Gastroesophageal sphincter (tissue), 4 donors: ENCODE data around the gene CHD1. TPM values are rescaled to one million over a fixed set of nuclear protein-coding genes. Genes with fewer than 3 reads are reported as not detected.
"Not testable (repeated sequence)": the region's sequence is repeated elsewhere in the genome, so short reads cannot be mapped to it uniquely, and the experiment has no call there.

ENCODE experiments used
- ATAC-seq: fragments of 150-250 bp; one replicate; pipeline ENCODE4 v1.9.1; 2016; ENCODE audit warnings: mild to moderate bottlenecking, moderate library complexity
- H3K27ac ChIP-seq, 4 donors: fragments of 200-600 bp; sonication (generic) in 3 of 4; 1 replicate in 3 of 4; 2 replicates in 1 of 4; pipeline ENCODE4 v1.5.1; 2016 to 2019
- H3K27me3 ChIP-seq: fragments of 200-600 bp; sonication (generic); one replicate; pipeline ENCODE4 v1.5.1; 2019
- H3K36me3 ChIP-seq, 2 donors: fragments of 200-600 bp; sonication (generic); one replicate each; pipeline ENCODE4 v1.5.1; 2019; ENCODE audit warnings: control low read depth in 1 of 2
- H3K4me1 ChIP-seq, 3 donors: fragments of 200-600 bp; sonication (generic); 1 replicate in 2 of 3; 2 replicates in 1 of 3; pipeline ENCODE4 v1.5.1; 2016 to 2019; ENCODE audit warnings: control low read depth in 2 of 3
- H3K4me3 ChIP-seq, 2 donors: fragments of 200-600 bp; sonication (generic); one replicate each; pipeline ENCODE4 v1.5.1; 2019; ENCODE audit warnings: mild to moderate bottlenecking in 1 of 2, moderate library complexity in 1 of 2
- H3K9me3 ChIP-seq, 3 donors: fragments of 200-600 bp; sonication (generic); one replicate each; pipeline ENCODE4 v1.5.1; 2017 to 2019; ENCODE audit warnings: control low read depth in 2 of 3
- EP300 ChIP-seq: sonication (generic); formaldehyde crosslinking; IDR thresholded peaks from one replicate; pipeline ENCODE4 v1.6.1; 2017; ENCODE audit warnings: antibody characterized with exemption, mild to moderate bottlenecking
- POLR2A ChIP-seq, 2 donors: fragments of 450-650 bp; IDR thresholded peaks; one replicate each; pipeline ENCODE4 v1.6.1; 2017; ENCODE audit warnings: antibody characterized with exemption in 2 of 2, mild to moderate bottlenecking in 2 of 2, moderate library complexity in 1 of 2
- POLR2AphosphoS5 ChIP-seq: sonication (generic); formaldehyde crosslinking; IDR thresholded peaks from one replicate; pipeline ENCODE4 v1.6.1; 2017; ENCODE audit warnings: antibody characterized with exemption
- WGBS, 2 donors: methylation state at CpG; one replicate each; pipeline ENCODE4 v1.1.5; 2018; ENCODE audit warnings: low coverage in 1 of 2; 5-methylcytosine and 5-hydroxymethylcytosine counted together
- total RNA-seq, 4 donors: library from RNA; depleted of rRNA; stranded (reverse); fragments of >200 nt; gene quantifications; one replicate each; pipeline ENCODE4 v1.1.0, GENCODE V29; 2016
- TF ChIP-seq, protein P1 (sequence below), 4 experiments: fragments of 200-600 bp in 2 of 4; fragments of 450-650 bp in 2 of 4; sonication (generic) in 1 of 4; IDR thresholded peaks; one replicate each; pipeline ENCODE4 v1.5.1; 2017 to 2019; ENCODE audit warnings: antibody characterized with exemption in 4 of 4, mild to moderate bottlenecking in 2 of 4, moderate library complexity in 2 of 4

Gene CHD1
- total RNA-seq, 4 donors from 2014 or later, result 22.7 to 58.1 (median 48.2) TPM

DNA sequence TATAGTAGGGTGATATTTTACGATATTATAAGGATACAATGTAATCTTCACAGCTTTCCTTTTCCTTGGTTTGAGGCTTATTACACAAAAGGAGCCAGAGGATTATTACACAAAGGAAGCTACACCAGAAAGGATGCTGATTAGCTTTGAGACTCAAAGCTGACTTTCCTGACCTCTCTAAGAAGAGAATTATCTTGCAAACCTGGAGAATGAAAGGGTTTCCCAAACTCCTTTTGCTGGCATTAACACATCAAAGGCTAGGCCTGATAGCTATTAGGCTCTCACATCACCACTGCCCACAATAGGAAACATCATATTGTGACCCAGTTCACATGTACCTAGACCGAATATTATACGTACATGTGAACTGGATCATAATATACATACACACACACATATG lies 34.2 kb upstream of the CHD1 start:
- TF ChIP-seq EP300 (no peak), POLR2AphosphoS5 (no peak), POLR2A (IDR thresholded peaks at IDR 0.05) (no peak)
- TF ChIP-seq, protein P1, sequence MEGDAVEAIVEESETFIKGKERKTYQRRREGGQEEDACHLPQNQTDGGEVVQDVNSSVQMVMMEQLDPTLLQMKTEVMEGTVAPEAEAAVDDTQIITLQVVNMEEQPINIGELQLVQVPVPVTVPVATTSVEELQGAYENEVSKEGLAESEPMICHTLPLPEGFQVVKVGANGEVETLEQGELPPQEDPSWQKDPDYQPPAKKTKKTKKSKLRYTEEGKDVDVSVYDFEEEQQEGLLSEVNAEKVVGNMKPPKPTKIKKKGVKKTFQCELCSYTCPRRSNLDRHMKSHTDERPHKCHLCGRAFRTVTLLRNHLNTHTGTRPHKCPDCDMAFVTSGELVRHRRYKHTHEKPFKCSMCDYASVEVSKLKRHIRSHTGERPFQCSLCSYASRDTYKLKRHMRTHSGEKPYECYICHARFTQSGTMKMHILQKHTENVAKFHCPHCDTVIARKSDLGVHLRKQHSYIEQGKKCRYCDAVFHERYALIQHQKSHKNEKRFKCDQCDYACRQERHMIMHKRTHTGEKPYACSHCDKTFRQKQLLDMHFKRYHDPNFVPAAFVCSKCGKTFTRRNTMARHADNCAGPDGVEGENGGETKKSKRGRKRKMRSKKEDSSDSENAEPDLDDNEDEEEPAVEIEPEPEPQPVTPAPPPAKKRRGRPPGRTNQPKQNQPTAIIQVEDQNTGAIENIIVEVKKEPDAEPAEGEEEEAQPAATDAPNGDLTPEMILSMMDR (IDR thresholded peaks at IDR 0.05), result no peak
- no peaks in the 10 kb centered on the region for H3K36me3 ChIP-seq
- peaks cover 0 to 7% (median 0%) of the 10 kb centered on the region in 3 donors for H3K9me3 ChIP-seq
- H3K27ac ChIP-seq, result no peak overlapping the region
- WGBS, 2 donors, result 68 to 71% methylated on average over 3 of the region's 3 CpGs
- H3K4me3 ChIP-seq, result no peak overlapping the region
- H3K4me1 ChIP-seq, result no peaks in the 10 kb centered on the region
- H3K27me3 ChIP-seq, result no peaks in the 10 kb centered on the region
- ATAC-seq, result no peak

DNA sequence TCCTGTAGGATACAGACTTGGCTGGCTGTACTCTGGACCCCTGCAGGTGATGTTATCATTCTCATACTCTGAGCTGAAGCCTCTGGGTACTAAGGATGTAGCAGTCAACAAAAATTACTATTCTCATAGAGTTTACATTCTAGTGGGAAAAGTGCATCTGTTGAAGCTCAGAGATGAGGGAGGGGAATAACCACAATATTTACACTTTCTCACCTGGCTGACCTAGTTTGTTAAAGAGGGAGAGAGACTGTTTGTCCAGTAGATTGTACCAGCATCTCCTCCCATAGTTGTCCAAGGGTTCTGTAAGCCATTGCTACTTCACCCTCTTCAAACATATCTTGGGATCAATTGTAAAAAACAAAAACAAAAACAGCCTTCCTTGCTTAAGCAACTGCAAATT lies 33.8 kb upstream of the CHD1 start:
- no peak for ATAC-seq
- TF ChIP-seq POLR2A (IDR thresholded peaks at IDR 0.05) (no peak), EP300 (no peak)
- TF ChIP-seq, protein P1 (IDR thresholded peaks at IDR 0.05), result no peak
- H3K9me3 ChIP-seq, result peaks cover 0 to 7% (median 0%) of the 10 kb centered on the region in 3 donors

DNA sequence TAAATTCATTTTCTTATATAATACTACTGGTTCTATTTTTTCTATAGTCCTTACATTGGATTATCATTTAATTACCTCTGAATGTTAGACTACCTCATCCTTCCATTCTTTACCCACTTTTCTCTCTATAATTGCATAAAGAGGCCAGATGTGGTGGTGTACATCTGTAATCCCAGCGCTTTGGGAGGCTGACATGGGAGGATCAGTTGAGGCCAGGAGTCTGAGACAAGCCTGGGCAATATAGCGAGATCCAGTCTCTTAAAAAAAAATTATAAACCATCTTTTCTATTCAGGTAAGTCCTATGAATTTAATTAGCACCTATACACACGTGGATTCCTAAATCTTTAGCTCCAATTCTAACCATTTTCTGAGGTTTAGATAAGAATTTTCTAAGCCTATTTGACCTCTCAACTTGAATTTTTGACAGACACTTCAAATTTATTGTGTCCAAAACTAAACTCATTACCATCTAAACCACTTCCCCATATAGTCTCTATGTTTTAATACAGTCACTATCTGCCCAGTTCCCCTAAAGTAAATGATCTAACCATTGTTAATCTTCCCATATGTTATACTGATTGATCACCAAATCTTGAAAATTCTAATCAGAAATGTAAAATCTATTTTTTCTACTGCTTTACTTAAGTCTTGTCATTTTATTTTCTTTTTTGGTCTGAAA lies 33.0 kb upstream of the CHD1 start:
- TF ChIP-seq POLR2A (IDR thresholded peaks at IDR 0.05) (no peak), EP300 (no peak), POLR2AphosphoS5 (no peak)
- TF ChIP-seq, protein P1 (IDR thresholded peaks at IDR 0.05), result no peak

More for the DNA sequence above, 33.8 kb upstream of the CHD1 start:
- no peaks in the 10 kb centered on the region for H3K27me3 ChIP-seq
- H3K36me3 ChIP-seq, result no peaks in the 10 kb centered on the region
- no peak overlapping the region for H3K4me3 ChIP-seq
- no peaks in the 10 kb centered on the region for H3K4me1 ChIP-seq
- no peak overlapping the region for H3K27ac ChIP-seq

DNA sequence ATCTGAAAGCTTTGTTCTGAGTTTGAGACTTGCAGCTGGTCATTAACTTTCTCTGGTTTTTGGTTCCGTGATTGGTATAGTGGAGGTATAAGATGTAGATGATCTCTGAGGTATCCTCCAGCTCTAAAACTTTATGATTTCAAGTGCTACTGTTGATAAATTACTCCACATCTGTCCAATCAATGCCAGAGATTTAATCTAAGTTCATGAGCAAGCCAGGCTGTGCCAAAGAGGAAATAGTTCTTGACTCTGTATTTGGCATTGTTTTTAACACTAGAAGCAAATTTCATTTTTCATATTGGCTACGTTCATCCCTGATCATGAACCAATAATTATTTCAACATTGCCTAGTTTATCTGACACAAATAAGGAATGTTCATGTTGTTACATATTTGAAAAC lies 28.5 kb upstream of the CHD1 start:
- H3K36me3 ChIP-seq, result no peaks in the 10 kb centered on the region
- H3K27ac ChIP-seq, result no peak overlapping the region
- H3K4me1 ChIP-seq, result no peaks in the 10 kb centered on the region
- no peaks in the 10 kb centered on the region for H3K27me3 ChIP-seq
- TF ChIP-seq, protein P1 (IDR thresholded peaks at IDR 0.05), result no peak
- TF ChIP-seq POLR2AphosphoS5 (no peak), EP300 (no peak), POLR2A (IDR thresholded peaks at IDR 0.05) (no peak)
- 65 to 71% methylated on average over 2 of the region's 2 CpGs for WGBS, 2 donors
- no peak for ATAC-seq
- H3K9me3 ChIP-seq, result no peaks in the 10 kb centered on the region
- H3K4me3 ChIP-seq, result no peak overlapping the region

More for the DNA sequence above, 33.0 kb upstream of the CHD1 start:
- ATAC-seq, result no peak
- peaks cover 0 to 7% (median 0%) of the 10 kb centered on the region in 3 donors for H3K9me3 ChIP-seq
- H3K4me1 ChIP-seq, result no peaks in the 10 kb centered on the region
- 84 to 95% methylated on average over 2 to 3 of the region's 3 CpGs for WGBS, 2 donors
- H3K27me3 ChIP-seq, result no peaks in the 10 kb centered on the region
- no peak overlapping the region for H3K27ac ChIP-seq
- H3K36me3 ChIP-seq, result no peaks in the 10 kb centered on the region
- H3K4me3 ChIP-seq, result no peak overlapping the region

DNA sequence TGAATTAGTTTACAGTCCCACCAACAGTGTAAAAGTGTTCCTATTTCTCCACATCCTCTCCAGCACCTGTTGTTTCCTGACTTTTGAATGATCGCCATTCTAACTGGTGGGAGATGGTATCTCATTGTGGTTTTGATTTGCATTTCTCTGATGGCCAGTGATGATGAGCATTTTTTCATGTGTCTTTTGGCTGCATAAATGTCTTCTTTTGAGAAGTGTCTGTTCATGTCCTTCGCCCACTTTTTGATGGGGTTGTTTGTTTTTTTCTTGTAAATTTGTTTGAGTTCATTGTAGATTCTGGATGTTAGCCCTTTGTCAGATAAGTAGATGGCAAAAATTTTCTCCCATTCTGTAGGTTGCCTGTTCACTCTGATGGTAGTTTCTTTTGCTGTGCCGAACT lies 27.1 kb upstream of the CHD1 start:
- H3K9me3 ChIP-seq, H3K4me1 ChIP-seq, H3K27ac ChIP-seq, H3K4me3 ChIP-seq, H3K27me3 ChIP-seq, H3K36me3 ChIP-seq, ATAC-seq: not testable (repeated sequence)
- WGBS, 2 donors, result 71 to 72% methylated on average over 1 to 2 of the region's 3 CpGs

DNA sequence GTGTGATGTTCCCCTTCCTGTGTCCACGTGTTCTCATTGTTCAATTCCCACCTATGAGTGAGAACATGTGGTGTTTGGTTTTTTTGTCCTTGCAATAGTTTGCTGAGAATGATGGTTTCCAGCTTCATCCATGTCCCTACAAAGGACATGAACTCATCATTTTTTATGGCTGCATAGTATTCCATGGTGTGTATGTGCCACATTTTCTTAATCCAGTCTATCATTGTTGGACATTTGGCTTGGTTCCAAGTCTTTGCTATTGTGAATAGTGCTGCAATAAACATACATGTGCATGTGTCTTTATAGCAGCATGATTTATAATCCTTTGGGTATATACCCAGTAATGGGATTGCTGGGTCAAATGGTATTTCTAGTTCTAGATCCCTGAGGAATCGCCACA lies 26.7 kb upstream of the CHD1 start:
- H3K27ac ChIP-seq, H3K27me3 ChIP-seq, ATAC-seq, H3K4me1 ChIP-seq, H3K9me3 ChIP-seq, H3K36me3 ChIP-seq, H3K4me3 ChIP-seq: not testable (repeated sequence)
- WGBS, 2 donors, result 100% methylated on average over 1 of the region's 2 CpGs; no CpG with 5 or more reads in 1 of the 2 donors
